ENCODE data around the gene HELLS.
"Not testable (repeated sequence)": the region's sequence is repeated elsewhere in the genome, so short reads cannot be mapped to it uniquely, and the experiment has no call there.

HELLS gene

GRCh38 chr10:94607111-94607510, 61.5 kb downstream of the HELLS start:
- DNase-seq (ENCODE audit: low read depth in 3 of 3), result no peak

DNA sequence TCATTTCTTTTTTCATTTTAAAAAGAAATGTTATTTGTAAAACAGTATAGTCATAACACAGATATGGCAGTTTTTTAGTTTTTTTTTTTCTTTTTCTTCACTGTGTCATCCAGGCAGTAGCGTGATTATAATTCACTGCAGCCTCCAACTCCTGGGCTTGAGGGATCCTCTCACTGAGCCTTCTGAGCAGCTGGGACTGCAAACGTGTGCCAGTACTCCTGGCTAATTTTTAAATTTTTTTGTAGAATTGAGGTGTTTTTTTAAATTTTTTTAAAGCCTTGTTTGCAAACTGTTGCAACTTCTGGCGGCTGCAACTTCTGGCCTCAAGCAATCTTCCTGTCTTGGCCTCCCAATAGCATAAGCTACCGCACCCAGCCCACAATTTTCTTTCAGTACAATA, 63.0 kb downstream of the HELLS start:
- DNase-seq (ENCODE audit: low read depth in 3 of 3), result no peak

- no peak for DNase-seq (ENCODE audit: low read depth in 3 of 3)
Observed at GRCh38 chr10:94614558-94614957, 69.0 kb downstream of the HELLS start.

DNA sequence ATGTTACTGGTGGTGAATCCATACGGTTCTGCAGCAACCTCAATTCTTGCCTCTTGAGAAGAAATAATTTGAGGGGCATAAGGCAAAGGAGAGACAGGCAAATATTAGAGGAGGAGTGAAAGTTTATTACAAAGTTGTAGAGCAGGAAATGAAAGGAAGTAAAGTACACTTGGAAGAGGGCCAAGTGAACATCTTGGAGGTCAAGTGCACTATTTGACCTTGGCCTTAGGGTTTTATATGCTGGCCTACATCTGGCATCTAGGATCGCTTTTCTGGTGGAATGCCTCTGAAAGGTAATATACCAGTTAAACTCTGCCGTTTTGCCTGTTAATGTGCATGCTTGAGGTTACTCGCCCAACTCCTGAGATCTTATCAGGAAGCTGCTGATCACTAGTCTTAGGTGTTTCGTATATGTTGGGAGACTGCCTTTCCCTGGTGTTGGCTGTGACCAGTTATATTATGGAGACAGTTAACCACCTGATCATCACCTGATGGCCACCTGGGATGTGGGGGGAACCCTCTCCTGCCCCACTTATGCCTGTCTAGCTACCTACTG, 71.9 kb downstream of the HELLS start:
- no peak for DNase-seq (ENCODE audit: low read depth in 3 of 3)

- no peak for DNase-seq (ENCODE audit: low read depth in 3 of 3)
Observed at GRCh38 chr10:94622666-94623205, 77.1 kb downstream of the HELLS start.

- no peak for DNase-seq (ENCODE audit: low read depth in 3 of 3)
Observed at GRCh38 chr10:94623572-94623971, 78.0 kb downstream of the HELLS start.

GRCh38 chr10:94626476-94626875, 80.9 kb downstream of the HELLS start:
- no peak for DNase-seq (ENCODE audit: low read depth in 3 of 3)

DNA sequence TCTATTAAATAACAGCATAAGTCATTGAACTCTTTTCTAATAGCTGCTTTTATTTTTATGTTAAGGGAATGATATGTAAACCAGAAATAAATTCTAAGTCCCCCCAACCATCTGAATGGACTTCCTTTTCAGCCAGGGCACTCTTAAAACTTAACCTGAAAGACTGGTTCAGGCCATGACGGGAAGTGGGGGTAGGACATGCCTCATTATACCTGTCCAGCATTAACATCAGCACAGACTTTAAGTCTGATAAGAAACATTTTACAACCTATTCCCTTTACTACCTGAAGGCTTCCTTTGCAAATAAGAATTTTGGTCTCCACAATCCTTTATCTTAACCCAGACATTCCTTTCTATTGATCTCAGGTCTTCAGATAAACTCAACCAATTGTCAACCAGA, 81.9 kb downstream of the HELLS start:
- DNase-seq (ENCODE audit: low read depth in 3 of 3), result no peak

DNA sequence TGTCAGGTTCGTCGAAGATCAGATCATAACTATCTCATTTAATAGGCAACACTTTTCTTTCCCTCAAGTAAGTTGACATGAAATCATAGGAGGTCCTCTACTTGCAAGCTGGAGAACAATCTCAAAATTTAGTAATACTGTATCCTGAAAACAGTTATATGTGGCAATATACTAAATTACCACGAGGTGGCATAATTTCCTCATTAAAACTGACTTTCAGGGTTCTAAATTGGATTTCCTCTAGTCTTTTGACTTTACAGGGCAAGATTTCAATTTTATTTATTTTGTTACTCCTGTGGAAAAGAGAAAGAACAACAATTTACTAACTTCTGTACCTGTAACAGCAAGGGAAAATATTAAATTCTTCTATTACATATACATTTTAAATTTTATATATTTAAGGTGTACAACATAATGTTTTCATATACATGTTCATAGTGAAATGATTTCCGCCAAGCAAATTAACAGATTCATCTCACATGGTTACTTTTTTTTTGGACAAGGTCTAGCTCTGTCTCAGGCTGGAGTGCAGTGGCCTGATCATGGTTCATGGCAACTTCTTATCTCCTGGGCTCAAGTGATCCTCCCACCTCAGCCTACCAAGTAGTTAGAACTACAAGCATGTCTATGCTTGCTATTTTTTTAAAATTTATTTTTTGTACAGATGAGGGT, 84.6 kb downstream of the HELLS start:
- no peak for DNase-seq (ENCODE audit: low read depth in 3 of 3)

- no peak for DNase-seq (ENCODE audit: low read depth in 3 of 3)
Observed at GRCh38 chr10:94631077-94631875, 85.7 kb downstream of the HELLS start.

GRCh38 chr10:94632954-94633353, 87.4 kb downstream of the HELLS start:
- DNase-seq (ENCODE audit: low read depth in 3 of 3), result no peak

DNA sequence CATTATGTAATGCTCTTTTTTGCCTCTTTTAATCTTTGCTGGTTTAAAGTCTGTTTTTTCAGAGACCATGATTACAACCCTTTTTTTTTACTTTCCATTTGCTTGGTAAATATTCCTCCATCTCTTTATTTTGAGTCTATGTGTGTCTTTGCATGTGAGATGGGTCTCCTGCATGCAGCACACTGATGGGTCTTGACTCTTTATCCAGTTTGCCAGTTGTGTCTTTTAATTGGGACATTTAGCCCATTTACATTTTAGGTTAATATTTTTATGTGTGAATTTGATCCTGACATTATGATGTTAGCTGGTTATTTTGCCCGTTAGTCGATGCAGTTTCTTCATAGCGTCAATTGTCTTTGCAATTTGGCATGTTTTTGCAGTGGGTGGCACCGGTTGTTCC, 92.5 kb downstream of the HELLS start:
- DNase-seq (ENCODE audit: low read depth in 3 of 3), result not testable (repeated sequence)

- no peak for DNase-seq (ENCODE audit: low read depth in 3 of 3)
Observed at GRCh38 chr10:94639902-94640301, 94.3 kb downstream of the HELLS start.

DNA sequence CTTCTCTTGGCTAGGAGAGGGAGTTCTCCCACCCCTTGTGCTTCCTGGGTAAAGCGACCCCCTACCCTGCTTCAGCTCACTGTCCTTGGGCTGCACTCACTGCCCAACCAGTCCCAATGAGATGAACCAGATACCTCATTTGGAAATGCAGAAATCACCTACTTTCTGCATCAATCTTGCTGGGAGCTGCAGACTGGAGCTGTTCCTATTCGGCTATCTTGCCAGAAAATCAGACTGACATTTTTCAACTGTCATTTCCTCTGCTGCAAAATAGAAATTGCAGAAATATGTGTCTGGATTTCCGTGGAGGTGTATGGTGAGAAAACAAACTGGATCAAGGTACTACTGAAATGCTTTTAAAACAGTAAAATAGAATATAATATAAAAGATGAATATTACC, 95.0 kb downstream of the HELLS start:
- no peak for DNase-seq (ENCODE audit: low read depth in 3 of 3)

GRCh38 chr10:94641480-94641879, 95.9 kb downstream of the HELLS start:
- DNase-seq (ENCODE audit: low read depth in 3 of 3), result no peak

GRCh38 chr10:94644352-94644751, 98.8 kb downstream of the HELLS start:
- no peak for DNase-seq (ENCODE audit: low read depth in 3 of 3)

DNA sequence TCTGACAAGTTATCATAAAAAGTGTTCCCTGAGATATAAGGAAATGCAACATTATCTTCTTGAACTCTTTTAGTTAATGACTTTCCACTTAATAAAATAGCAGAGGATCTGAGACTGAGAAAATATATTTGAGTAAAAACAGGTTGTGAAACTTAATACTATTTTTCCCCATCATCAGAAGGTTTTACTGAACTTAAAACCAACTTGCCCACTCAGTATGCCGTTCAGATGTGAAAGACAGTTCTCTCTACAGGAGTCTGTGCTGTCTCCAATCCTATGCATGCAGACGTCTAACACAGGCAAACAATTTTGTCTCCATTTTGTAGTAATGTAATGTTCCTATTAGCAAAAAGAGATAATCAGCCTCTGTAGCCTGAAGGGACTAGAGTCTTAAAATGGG, 99.7 kb downstream of the HELLS start:
- no peak for DNase-seq (ENCODE audit: low read depth in 3 of 3)
